GM21723 (cell line): Measurements from ENCODE around the gene LCT.
"Not testable (repeated sequence)": the region's sequence is repeated elsewhere in the genome, so short reads cannot be mapped to it uniquely, and the experiment has no call there.

Experiments
- ATAC-seq: cut with Tn5 transposase; IDR thresholded peaks from one replicate; pipeline ENCODE4 v1.9.1; 2021; ENCODE audit warnings: mild to moderate bottlenecking, moderate library complexity; ENCODE audit not compliant: unreplicated experiment

Gene LCT

GRCh38 chr2:135832891-135833290 lies 4.1 kb downstream of the LCT start:
- ATAC-seq: no peak

GRCh38 chr2:135831180-135831812 lies 5.7 kb downstream of the LCT start:
- no peak for ATAC-seq

- ATAC-seq: no peak
Measured at GRCh38 chr2:135829378-135830135, 7.4 kb downstream of the LCT start.

GRCh38 chr2:135826544-135826943 lies 10.4 kb downstream of the LCT start:
- ATAC-seq: no peak

GRCh38 chr2:135825550-135826176 lies 11.3 kb downstream of the LCT start:
- no peak for ATAC-seq

GRCh38 chr2:135825131-135825530 lies 11.9 kb downstream of the LCT start:
- no peak for ATAC-seq

GRCh38 chr2:135822855-135823254 lies 14.1 kb downstream of the LCT start:
- ATAC-seq: no peak

GRCh38 chr2:135821190-135821589 lies 15.8 kb downstream of the LCT start:
- no peak for ATAC-seq

- ATAC-seq: peak; percentile 86
Measured at GRCh38 chr2:135820003-135820618, 16.9 kb downstream of the LCT start.

GRCh38 chr2:135818937-135819610 lies 17.9 kb downstream of the LCT start:
- no peak for ATAC-seq

GRCh38 chr2:135817951-135818350 lies 19.0 kb downstream of the LCT start:
- no peak for ATAC-seq

- ATAC-seq: no peak
Measured at GRCh38 chr2:135817466-135817865, 19.5 kb downstream of the LCT start.

- ATAC-seq: no peak
Measured at GRCh38 chr2:135815269-135815668, 21.7 kb downstream of the LCT start.

GRCh38 chr2:135812907-135813511 lies 24.0 kb downstream of the LCT start:
- no peak for ATAC-seq

GRCh38 chr2:135807874-135808273 lies 29.1 kb downstream of the LCT start:
- ATAC-seq: not testable (repeated sequence)

GRCh38 chr2:135803278-135803677 lies 33.7 kb downstream of the LCT start:
- ATAC-seq: no peak

GRCh38 chr2:135802350-135802749 lies 34.6 kb downstream of the LCT start:
- no peak for ATAC-seq

GRCh38 chr2:135800513-135801460 lies 36.2 kb downstream of the LCT start:
- ATAC-seq: no peak

GRCh38 chr2:135799738-135800137 lies 37.2 kb downstream of the LCT start:
- no peak for ATAC-seq

- ATAC-seq: no peak
Measured at GRCh38 chr2:135798762-135799161, 38.2 kb downstream of the LCT start.
